ENCODE results near the gene ELMO1.

DNA sequence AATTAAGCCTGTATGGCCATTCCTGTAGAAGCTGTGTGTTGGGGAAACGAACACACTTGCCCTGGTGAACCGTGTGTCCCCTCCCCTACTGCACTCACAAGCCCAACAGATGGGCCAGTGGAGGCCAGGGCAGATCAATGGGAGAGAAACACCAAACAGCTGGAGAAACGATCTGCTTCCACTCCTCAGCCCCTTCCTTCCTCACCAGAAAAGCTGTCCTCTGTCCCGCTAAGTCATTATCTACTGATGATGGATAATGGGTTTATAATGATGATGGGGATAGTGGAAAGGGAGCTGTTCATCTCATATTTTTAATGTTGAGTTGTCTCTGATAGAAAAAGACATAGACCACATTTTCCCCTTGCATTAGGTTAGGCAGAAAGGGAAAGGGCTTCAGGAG lies 99.7 kb downstream of the ELMO1 start:
- TF ChIP-seq POLR2AphosphoS5 (IDR thresholded peaks at IDR 0.05), result no peak
- no peak for TF ChIP-seq POLR2A (IDR thresholded peaks at IDR 0.05)

All from spleen (tissue), 3 donors.